Liver (tissue), 3 donors: Measurements from ENCODE around the gene TSKU.

Experiments
- EGR1 ChIP-seq, 2 donors: IDR thresholded peaks; 2 replicates each; pipeline ENCODE4 v1.6.1; 2016 to 2018; ENCODE audit warnings: antibody characterized with exemption in 2 of 2, low read depth in 2 of 2
- FOXA1 ChIP-seq: IDR thresholded peaks from 2 replicates; pipeline ENCODE4 v1.6.1; 2016; ENCODE audit warnings: antibody characterized with exemption
- GABPA ChIP-seq, 2 donors: IDR thresholded peaks in 1 of 2; conservative IDR thresholded peaks in 1 of 2; 2 replicates each; pipeline ENCODE4 v1.6.1; 2016; ENCODE audit warnings: antibody characterized with exemption in 2 of 2, mild to moderate bottlenecking in 1 of 2, moderate library complexity in 1 of 2
- HNF4A ChIP-seq, 2 donors: conservative IDR thresholded peaks; 2 replicates each; pipeline ENCODE4 v1.6.1; 2016; ENCODE audit warnings: antibody characterized with exemption in 2 of 2, mild to moderate bottlenecking in 2 of 2
- JUND ChIP-seq, 2 donors: IDR thresholded peaks; 2 replicates each; pipeline ENCODE4 v1.6.1; 2016; ENCODE audit warnings: antibody characterized with exemption in 2 of 2
- NR2F2 ChIP-seq: IDR thresholded peaks from 2 replicates; pipeline ENCODE4 v1.6.1; 2016; ENCODE audit warnings: antibody characterized with exemption
- RAD21 ChIP-seq, 2 donors: IDR thresholded peaks; 2 replicates each; pipeline ENCODE4 v1.6.1; 2016; ENCODE audit warnings: antibody characterized with exemption in 2 of 2, mild to moderate bottlenecking in 2 of 2
- SP1 ChIP-seq: IDR thresholded peaks from 2 replicates; pipeline ENCODE4 v1.6.1; 2018; ENCODE audit warnings: antibody characterized with exemption, mild to moderate bottlenecking
- TAF1 ChIP-seq: conservative IDR thresholded peaks from 2 replicates; pipeline ENCODE4 v1.6.1; 2016; ENCODE audit warnings: antibody characterized with exemption, mild to moderate bottlenecking
- YY1 ChIP-seq: IDR thresholded peaks from 2 replicates; pipeline ENCODE4 v1.6.1; 2016; ENCODE audit warnings: antibody characterized with exemption, mild to moderate bottlenecking
- TF ChIP-seq, protein P1 (sequence below): IDR thresholded peaks from 2 replicates; pipeline ENCODE4 v1.6.1; 2016; ENCODE audit warnings: antibody characterized with exemption, mild to moderate bottlenecking
- TF ChIP-seq, protein P2 (sequence below): fragments of 150-350 bp; IDR thresholded peaks from 2 replicates; pipeline ENCODE4 v1.5.1; 2017; ENCODE audit warnings: improper control_type of control experiment, low read depth, low read length; ENCODE audit not compliant: missing input control
- TF ChIP-seq, protein P3 (sequence below): IDR thresholded peaks from 2 replicates; pipeline ENCODE4 v1.6.1; 2016; ENCODE audit warnings: antibody characterized with exemption
- TF ChIP-seq, protein P4 (sequence below): IDR thresholded peaks from 2 replicates; pipeline ENCODE4 v1.6.1; 2016; ENCODE audit warnings: antibody characterized with exemption
- donor health status: healthy.
- donor health status: healthy.

DNA sequence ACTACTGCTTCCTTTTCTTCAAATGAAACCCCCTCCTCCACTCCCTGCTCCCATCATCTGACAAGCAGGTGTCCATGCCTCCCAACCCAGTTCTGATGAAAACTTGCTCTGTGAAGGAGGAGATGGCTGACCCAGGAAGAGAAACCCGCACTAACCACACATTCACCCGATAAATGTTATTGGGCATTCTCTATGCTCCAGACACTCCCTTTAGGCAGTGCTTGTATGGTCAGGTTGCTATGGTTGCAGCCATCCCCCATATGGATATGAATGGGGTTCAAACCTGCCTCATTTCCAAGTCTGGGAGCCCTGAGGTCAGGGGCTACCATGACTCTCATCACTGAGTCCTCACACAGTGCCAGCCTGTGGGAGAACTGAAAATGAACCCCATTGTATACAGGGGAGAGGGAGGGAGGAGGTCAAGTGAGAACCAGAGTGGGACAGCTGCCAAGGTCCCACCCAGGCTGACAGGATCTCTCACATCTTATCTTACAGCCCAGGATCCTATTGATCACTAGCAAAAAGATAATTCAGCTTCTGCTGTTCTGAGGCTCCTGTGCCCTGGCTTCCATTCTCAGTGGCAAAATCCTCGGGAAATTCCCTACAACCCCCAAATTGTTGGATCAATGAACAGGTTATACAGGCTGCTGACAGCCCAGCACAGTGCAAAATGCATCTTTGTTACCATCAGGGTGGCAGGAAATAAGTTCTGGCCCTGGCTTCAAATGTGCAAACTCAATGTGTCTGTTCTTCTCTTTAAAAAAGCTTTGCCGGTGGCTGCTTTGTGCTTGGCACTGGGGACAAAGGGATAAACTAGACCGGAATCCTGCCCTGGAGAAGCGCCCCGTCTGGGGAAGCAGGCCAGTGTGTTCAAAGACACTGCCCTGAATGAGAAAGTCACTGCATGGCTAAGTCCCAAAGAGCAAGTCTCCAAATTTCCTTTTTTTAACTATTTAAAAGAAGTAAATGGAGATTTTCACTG lies 54.8 kb downstream of the TSKU start:
- TF ChIP-seq, protein P1, sequence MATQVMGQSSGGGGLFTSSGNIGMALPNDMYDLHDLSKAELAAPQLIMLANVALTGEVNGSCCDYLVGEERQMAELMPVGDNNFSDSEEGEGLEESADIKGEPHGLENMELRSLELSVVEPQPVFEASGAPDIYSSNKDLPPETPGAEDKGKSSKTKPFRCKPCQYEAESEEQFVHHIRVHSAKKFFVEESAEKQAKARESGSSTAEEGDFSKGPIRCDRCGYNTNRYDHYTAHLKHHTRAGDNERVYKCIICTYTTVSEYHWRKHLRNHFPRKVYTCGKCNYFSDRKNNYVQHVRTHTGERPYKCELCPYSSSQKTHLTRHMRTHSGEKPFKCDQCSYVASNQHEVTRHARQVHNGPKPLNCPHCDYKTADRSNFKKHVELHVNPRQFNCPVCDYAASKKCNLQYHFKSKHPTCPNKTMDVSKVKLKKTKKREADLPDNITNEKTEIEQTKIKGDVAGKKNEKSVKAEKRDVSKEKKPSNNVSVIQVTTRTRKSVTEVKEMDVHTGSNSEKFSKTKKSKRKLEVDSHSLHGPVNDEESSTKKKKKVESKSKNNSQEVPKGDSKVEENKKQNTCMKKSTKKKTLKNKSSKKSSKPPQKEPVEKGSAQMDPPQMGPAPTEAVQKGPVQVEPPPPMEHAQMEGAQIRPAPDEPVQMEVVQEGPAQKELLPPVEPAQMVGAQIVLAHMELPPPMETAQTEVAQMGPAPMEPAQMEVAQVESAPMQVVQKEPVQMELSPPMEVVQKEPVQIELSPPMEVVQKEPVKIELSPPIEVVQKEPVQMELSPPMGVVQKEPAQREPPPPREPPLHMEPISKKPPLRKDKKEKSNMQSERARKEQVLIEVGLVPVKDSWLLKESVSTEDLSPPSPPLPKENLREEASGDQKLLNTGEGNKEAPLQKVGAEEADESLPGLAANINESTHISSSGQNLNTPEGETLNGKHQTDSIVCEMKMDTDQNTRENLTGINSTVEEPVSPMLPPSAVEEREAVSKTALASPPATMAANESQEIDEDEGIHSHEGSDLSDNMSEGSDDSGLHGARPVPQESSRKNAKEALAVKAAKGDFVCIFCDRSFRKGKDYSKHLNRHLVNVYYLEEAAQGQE: no peak
- TF ChIP-seq, protein P2, sequence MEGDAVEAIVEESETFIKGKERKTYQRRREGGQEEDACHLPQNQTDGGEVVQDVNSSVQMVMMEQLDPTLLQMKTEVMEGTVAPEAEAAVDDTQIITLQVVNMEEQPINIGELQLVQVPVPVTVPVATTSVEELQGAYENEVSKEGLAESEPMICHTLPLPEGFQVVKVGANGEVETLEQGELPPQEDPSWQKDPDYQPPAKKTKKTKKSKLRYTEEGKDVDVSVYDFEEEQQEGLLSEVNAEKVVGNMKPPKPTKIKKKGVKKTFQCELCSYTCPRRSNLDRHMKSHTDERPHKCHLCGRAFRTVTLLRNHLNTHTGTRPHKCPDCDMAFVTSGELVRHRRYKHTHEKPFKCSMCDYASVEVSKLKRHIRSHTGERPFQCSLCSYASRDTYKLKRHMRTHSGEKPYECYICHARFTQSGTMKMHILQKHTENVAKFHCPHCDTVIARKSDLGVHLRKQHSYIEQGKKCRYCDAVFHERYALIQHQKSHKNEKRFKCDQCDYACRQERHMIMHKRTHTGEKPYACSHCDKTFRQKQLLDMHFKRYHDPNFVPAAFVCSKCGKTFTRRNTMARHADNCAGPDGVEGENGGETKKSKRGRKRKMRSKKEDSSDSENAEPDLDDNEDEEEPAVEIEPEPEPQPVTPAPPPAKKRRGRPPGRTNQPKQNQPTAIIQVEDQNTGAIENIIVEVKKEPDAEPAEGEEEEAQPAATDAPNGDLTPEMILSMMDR: no peak
- no peak for TF ChIP-seq RAD21 (IDR thresholded peaks at IDR 0.05)
- TF ChIP-seq, protein P3, sequence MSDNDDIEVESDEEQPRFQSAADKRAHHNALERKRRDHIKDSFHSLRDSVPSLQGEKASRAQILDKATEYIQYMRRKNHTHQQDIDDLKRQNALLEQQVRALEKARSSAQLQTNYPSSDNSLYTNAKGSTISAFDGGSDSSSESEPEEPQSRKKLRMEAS: no peak
- TF ChIP-seq YY1: no peak
- no peak for TF ChIP-seq FOXA1
- TF ChIP-seq TAF1: no peak
- no peak for TF ChIP-seq NR2F2
- TF ChIP-seq, protein P4, sequence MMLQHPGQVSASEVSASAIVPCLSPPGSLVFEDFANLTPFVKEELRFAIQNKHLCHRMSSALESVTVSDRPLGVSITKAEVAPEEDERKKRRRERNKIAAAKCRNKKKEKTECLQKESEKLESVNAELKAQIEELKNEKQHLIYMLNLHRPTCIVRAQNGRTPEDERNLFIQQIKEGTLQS: no peak
- no peak for TF ChIP-seq JUND (IDR thresholded peaks at IDR 0.05)
- TF ChIP-seq SP1: no peak
- TF ChIP-seq HNF4A (conservative IDR thresholded peaks at IDR 0.05): no peak
- no peak for TF ChIP-seq EGR1 (IDR thresholded peaks at IDR 0.05; ENCODE audit: low read depth in 2 of 2)
- no peak for TF ChIP-seq GABPA (IDR thresholded peaks at IDR 0.05 in 1 of 2, conservative IDR thresholded peaks at IDR 0.05 in 1 of 2)
